Activated CD4-positive, CD25-positive, alpha-beta regulatory T cell treated with anti-CD3 and anti-CD28 coated beads, Interleukin-2, amount 50 U/mL, for 72 hours (primary cell): ENCODE measurements around the gene MBD3L2.
"Not testable (repeated sequence)": the region's sequence is repeated elsewhere in the genome, so short reads cannot be mapped to it uniquely, and the experiment has no call there.

ENCODE experiments used
- DNase-seq: peaks from one replicate; pipeline ENCODE4 v3.0.0; 2021

MBD3L2 gene

GRCh38 chr19:7063764-7064418, 14.8 kb downstream of the MBD3L2 start:
- DNase-seq: no peak

DNA sequence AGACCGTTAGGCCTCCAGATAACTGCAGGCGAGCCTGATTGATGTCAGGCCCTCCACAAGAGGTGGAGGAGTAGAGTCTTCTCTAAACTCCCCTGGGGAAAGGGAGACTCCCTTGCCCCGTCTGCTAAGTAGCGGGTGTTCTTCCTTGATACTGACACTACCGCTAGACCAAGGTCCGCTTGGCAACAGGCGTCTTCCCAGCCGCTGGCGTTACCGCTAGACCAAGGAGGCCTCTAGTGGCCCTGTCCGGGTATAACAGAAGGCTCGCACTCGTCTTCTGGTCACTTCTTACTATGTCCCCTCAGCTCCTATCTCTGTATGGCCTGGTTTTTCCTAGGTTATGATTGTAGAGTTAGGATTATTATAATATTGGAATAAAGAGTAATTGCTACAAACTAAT, 18.0 kb downstream of the MBD3L2 start:
- DNase-seq: not testable (repeated sequence)

DNA sequence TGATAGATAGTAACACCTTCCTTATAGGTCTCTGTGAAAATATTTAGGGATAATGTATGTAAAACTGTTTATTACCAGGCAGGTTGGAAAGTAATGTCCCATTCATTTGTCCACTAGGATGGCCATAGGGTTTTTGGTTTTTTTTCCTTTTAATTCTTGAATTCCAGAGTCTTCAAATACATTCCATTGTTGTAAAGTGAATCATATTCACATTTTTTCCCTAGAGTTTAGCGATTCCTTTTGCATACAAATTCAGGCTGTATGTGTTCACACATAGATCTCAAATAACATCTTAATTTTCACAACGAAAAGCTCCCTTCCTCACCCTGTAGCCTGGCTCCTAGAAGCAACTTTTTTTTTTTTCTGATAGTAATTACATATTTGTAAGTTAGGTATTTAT, 18.6 kb downstream of the MBD3L2 start:
- DNase-seq: no peak

DNA sequence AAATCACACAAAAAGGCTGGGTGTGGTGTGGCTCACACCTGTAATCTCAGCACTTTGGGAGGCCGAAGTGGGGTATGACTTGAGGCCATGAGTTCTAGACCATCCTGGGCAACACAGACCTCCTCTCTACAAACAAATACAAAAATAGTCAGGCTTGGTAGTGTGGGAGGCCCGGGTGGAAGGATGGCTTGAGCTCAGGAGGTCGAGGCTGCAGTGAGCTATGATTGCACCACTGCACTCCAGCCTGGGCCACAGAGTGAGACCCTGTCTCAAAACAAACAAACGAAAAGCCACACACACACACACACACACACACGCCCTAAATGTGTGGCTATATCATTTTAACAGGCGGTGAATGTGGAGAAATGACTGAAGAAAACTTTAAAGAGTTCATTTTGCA, 19.5 kb downstream of the MBD3L2 start:
- DNase-seq: no peak

- peak; percentile 98 for DNase-seq
These were observed 20.2 kb downstream of the MBD3L2 start, which contains the start of gene ZNF557 for GRCh38 chr19:7069042-7069903. ZNF557 (plus strand) TSS chr19:7069703; CDS start chr19:7075075, 5,372 bp downstream.

DNA sequence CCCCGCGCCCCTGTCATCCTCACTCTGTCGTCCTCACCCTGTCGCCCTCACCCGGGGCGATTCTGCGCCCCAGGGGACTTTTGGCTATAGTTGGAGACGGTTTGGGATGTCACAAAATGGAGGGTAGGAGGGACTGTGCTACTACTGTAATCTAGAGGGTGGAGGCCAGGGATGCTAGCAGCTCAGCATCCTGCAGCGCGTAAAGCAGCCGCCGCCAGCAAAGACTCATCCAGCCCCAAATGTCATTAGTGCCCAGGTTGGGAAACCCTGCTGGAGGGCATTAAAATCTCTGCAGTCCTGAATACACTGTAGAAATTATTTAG, 20.7 kb downstream of the MBD3L2 start:
- DNase-seq: no peak

DNA sequence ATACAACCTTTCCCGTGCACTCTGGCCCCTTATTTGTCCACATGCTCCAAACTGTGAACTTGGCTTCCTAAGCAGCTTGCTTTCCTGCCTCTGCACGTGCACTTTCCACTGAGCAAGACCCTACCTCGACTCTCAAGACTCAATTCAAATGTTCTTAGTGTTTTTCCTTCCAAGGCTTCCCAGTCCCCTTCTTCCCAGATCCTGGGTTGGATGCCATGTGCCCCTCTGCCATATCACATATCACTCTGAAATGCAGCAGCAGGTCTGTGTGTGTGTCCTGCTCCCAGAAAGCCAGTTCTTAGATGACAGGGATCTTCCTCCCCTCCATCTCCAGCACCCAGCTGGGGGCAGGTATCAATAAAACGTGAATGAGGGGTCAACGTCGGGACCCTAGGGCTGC, 23.4 kb downstream of the MBD3L2 start:
- DNase-seq: no peak

DNA sequence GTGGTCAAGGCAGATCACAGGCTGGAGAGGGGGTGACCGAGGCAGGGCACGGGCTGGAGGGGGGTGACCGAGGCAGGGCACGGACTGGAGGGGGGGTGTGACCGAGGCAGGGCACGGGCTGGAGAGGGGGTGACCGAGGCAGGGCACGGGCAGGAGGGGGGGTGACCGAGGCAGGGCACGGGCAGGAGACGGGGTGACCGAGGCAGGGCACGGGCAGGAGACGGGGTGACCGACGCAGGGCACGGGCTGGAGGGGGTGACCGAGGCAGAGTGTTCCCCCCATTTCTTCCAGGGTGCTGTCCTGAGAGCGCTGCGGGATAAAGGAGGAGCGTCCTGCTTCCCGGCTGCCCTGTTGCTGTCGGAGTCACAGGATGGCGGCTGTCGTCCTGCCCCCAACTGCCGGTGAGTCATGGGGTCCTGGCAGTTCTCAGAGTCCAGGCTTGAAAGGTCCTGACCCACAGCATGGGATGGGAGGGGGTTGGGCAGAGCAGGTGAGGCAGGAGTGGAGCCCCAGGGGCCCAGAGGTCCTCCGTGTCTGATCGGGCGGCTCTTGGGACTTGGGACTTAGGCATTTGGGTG, 25.7 kb downstream of the MBD3L2 start:
- no peak for DNase-seq

GRCh38 chr19:7076151-7076550, 27.0 kb downstream of the MBD3L2 start:
- no peak for DNase-seq

- DNase-seq: no peak
These were observed 28.9 kb downstream of the MBD3L2 start for GRCh38 chr19:7078008-7078407.

DNA sequence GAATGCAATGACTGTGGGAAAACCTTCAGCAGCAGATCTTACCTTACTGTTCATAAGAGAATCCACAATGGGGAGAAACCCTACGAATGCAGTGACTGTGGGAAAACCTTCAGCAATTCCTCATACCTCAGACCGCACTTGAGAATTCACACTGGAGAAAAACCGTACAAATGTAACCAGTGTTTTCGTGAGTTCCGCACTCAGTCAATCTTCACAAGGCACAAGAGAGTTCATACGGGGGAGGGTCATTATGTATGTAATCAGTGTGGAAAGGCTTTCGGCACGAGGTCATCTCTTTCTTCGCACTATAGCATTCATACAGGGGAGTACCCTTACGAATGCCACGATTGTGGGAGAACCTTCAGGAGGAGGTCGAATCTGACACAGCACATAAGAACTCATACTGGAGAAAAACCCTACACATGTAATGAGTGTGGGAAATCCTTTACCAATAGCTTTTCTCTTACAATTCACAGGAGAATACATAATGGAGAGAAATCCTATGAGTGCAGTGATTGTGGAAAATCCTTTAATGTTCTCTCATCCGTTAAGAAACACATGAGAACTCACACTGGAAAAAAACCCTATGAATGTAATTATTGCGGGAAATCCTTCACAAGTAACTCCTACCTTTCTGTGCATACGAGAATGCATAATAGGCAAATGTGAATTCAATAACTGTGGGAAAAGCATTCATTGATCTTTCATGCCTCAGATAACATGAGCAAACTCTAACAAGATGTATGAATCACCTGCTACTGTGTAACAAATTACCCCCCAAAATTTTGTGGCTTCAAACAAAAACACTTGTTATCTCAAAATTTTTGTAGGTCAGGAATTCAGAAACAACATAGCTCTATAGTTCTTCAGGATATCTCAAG, 34.2 kb downstream of the MBD3L2 start:
- no peak for DNase-seq

DNA sequence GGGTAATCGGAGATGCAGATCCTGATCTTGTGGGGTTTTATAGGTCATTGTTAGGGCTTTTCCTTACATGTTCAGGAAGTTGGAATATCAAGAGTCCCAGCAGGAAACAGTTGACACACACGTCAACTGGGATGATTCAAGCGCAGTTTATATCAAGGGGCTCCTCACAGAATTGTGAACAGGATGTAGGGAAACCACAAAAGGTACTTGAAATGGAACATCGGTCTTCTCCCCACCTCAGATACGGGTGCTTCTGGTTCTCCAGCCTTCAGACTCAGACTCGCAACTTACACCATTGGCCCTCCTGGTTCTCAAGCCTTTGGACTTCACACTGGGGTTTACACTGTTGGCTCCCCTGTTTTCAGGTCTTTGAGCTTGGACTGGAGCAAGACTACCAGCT, 39.9 kb downstream of the MBD3L2 start:
- no peak for DNase-seq

DNA sequence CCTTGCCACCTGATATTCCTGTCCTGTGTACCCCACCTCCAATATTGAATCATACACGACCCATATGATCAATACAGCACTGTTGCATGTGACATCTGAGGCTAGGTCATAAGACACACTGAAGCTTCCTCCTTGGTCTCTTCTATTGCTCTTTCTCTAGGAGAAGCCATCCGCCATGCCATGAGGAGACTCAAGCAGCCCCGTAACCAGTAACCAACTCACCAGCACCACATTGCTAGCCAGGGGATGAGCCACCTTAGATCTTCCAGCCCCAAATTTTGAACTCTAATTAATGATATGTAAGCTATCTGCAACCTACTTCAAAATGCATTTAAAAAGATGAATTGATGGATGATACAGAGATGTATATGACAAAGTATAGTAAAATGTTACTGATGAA, 49.0 kb downstream of the MBD3L2 start:
- no peak for DNase-seq

- peak; percentile 90 for DNase-seq
These were observed 49.8 kb downstream of the MBD3L2 start for GRCh38 chr19:7098701-7099596.

- DNase-seq: no peak
These were observed 50.4 kb downstream of the MBD3L2 start for GRCh38 chr19:7099597-7099921.
